ENCODE measurements around the gene CD52.

CD52 gene

DNA sequence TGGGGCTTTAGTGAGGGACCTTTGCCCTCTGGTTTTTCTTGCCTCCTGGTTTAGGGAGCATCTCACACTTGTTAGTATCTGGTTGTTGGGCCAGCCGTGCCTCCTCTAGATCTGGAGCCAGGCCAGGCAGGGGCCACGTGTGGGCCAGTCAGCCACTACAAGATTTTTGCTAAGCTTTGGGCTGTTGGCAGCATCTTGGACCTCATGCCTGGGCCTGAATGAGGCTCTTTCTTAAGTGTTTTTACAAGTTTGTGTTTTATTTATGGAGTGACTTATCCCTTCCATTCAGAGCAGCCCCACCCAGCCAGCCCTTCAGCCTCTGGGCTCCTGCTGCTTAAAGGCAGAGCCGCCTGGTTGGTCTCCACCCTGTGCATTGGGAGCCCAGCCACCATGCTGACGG is 39.5 kb upstream of the CD52 start:
- Histone ChIP-seq H4K8ac (ENCODE audit: low read depth, low read length) (no peak overlapping the region), H3K4ac (ENCODE audit: low read depth, low read length) (no peak overlapping the region), H3K9me3 (ENCODE audit: insufficient read depth, low read depth, low read length) (peaks cover 2% of the 10 kb centered on the region), H2BK120ac (ENCODE audit: insufficient read depth, low read length, poor library complexity) (no peak overlapping the region), H3K4me2 (ENCODE audit: low read length) (no peak overlapping the region), H3K79me1 (ENCODE audit: low read length) (peaks cover 5% of the 10 kb centered on the region), H3K14ac (ENCODE audit: low read length) (no peak overlapping the region), H2AFZ (ENCODE audit: insufficient read depth, low read length, poor library complexity) (no peak overlapping the region), H4K12ac (ENCODE audit: low read depth, low read length) (no peak overlapping the region), H3K4me3 (ENCODE audit: low read depth, low read length) (no peak overlapping the region), H3K18ac (ENCODE audit: low read length) (no peak overlapping the region), H3K23ac (ENCODE audit: low read length) (no peak overlapping the region), H3K36me3 (ENCODE audit: control insufficient read depth in 1 of 2, insufficient read depth in 2 of 2, low read length in 2 of 2) (peaks cover 32 to 40% of the 10 kb centered on the region in 2 experiments), H3K9ac (ENCODE audit: low read length) (no peak overlapping the region), H3K27me3 (ENCODE audit: insufficient read depth, low read length) (no peaks in the 10 kb centered on the region), H2BK5ac (ENCODE audit: low read depth, low read length, poor library complexity) (no peak overlapping the region), H3K27ac (ENCODE audit: low read depth, low read length) (no peak overlapping the region), H3K4me1 (ENCODE audit: control insufficient read depth in 1 of 2, insufficient read depth in 2 of 2, low read length in 2 of 2) (peaks cover 17 to 35% of the 10 kb centered on the region in 2 experiments), H4K91ac (ENCODE audit: low read depth, low read length) (no peak overlapping the region), H3K79me2 (ENCODE audit: control insufficient read depth, insufficient read depth, low read length, poor library complexity) (peaks cover 4% of the 10 kb centered on the region), H2BK12ac (ENCODE audit: low read length) (no peak overlapping the region), H2AK5ac (ENCODE audit: low read length) (no peak overlapping the region)
- no peak for DNase-seq
- no CpG with 5 or more reads among the region's 4 CpGs for WGBS (ENCODE audit: extremely low coverage, insufficient coverage, insufficient read length)

DNA sequence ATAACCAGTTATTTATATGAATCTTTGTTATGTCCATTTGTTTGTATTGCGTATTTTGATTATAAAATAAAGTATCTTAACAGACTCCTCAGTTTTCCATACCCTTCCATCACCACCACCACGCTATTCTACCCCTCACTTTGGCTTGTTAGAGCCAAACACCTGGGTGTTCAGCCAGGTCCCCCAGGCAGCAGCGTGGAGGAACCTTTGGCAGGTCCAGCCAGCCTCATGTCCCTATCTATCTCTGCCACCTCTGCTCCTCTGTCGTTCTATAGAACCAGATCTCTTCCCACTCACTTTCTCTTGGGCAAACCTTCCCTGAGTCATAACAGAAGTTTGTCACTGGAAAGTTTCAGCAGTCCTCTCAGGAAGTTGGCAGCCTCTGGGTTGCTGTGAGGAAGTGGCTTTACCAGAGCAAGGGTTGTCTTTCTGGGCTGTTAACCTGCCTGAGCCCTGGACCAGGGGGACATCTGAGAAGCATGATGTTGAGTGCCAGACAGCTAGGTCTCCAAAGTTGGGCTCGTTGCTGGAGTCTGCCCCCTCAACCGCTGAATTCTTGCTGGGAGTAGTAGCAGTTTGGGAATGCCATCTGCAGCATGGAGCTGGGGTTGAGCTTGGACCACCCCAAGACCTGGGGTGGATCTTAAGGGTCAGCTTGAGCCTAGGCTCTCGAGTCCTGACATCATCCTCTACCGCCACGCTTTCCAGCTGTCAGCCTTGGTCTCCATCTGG is 38.9 kb upstream of the CD52 start:
- no peak overlapping the region for H2BK120ac ChIP-seq (ENCODE audit: insufficient read depth, low read length, poor library complexity)
- H3K4me1 ChIP-seq (ENCODE audit: control insufficient read depth in 1 of 2, insufficient read depth in 2 of 2, low read length in 2 of 2) = peaks cover 17 to 35% of the 10 kb centered on the region in 2 experiments
- peak overlapping the region; percentile 0 for H2BK5ac ChIP-seq (ENCODE audit: low read depth, low read length, poor library complexity)
- no peak overlapping the region for H4K12ac ChIP-seq (ENCODE audit: low read depth, low read length)
- no peaks in the 10 kb centered on the region for H3K27me3 ChIP-seq (ENCODE audit: insufficient read depth, low read length)
- peak in 1 of 2 donors; percentile 53 for DNase-seq
- H3K79me2 ChIP-seq (ENCODE audit: control insufficient read depth, insufficient read depth, low read length, poor library complexity) = peaks cover 4% of the 10 kb centered on the region
- H3K14ac ChIP-seq (ENCODE audit: low read length) = no peak overlapping the region
- H3K36me3 ChIP-seq (ENCODE audit: control insufficient read depth in 1 of 2, insufficient read depth in 2 of 2, low read length in 2 of 2) = peaks cover 32 to 40% of the 10 kb centered on the region in 2 experiments
- H2BK12ac ChIP-seq (ENCODE audit: low read length) = no peak overlapping the region
- no peak overlapping the region for H3K27ac ChIP-seq (ENCODE audit: low read depth, low read length)
- peaks cover 4% of the 10 kb centered on the region for H3K9me3 ChIP-seq (ENCODE audit: insufficient read depth, low read depth, low read length)
- no peak overlapping the region for H3K23ac ChIP-seq (ENCODE audit: low read length)
- peak overlapping the region; percentile 61 for H4K8ac ChIP-seq (ENCODE audit: low read depth, low read length)
- no peak overlapping the region for H2AK5ac ChIP-seq (ENCODE audit: low read length)
- H3K9ac ChIP-seq (ENCODE audit: low read length) = no peak overlapping the region
- H2AFZ ChIP-seq (ENCODE audit: insufficient read depth, low read length, poor library complexity) = peak overlapping the region; percentile 24
- peaks cover 5% of the 10 kb centered on the region for H3K79me1 ChIP-seq (ENCODE audit: low read length)
- WGBS (ENCODE audit: extremely low coverage, insufficient coverage, insufficient read length) = no CpG with 5 or more reads among the region's 9 CpGs
- H3K4me3 ChIP-seq (ENCODE audit: low read depth, low read length) = peak overlapping the region; percentile 91
- peak overlapping the region; percentile 70 for H3K4me2 ChIP-seq (ENCODE audit: low read length)
- H3K4ac ChIP-seq (ENCODE audit: low read depth, low read length) = no peak overlapping the region
- H4K91ac ChIP-seq (ENCODE audit: low read depth, low read length) = no peak overlapping the region
- H3K18ac ChIP-seq (ENCODE audit: low read length) = no peak overlapping the region

DNA sequence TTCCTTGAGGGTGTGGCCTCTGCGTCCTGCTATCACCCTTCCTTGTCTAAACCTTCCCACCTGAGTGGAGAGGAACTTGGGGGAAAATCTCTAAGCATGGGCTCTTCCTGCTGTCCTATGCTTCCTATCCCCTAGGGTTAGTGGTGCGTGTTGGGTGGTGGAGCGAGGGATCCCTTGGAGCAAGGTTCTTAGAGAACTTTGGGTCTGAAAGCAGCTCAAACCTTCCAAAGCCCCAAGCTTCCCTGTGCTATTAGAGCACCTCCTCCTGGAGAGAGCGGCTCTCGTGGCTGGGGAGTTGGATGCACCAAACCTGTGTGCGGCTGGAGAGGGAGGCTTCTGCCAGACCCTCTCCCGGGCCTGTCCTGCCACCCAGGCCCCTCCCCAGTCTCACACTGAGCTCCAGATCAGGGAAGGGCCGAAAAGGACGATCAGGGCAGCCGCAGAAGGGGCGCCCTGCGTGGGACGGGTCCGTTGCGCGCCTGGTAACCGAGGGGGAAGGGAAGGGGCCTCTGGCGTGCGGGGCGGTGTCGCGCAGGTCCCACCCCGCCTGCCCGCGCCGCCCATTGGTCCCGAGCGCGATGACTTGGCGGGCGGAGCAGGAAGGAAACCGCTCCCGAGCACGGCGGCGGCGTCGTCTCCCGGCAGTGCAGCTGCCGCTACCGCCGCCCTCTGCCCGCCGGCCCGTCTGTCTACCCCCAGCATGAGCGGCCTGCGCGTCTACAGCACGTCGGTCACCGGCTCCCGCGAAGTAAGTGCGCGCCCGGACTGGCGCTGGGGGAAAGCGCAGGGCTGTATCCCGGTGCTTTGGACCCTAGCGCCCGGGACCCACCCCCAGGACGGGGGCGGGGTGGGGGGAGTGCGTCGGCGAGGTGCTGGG is 38.1 kb upstream of the CD52 start, which contains the start of gene SH3BGRL3:
Gene SH3BGRL3, plus strand, starts transcription at position 631 of the 877 bp plus-strand sequence. Its CDS starts 70 bp downstream, at position 701.
- Histone ChIP-seq H2AK5ac (ENCODE audit: low read length) (peak within 1 kb of the TSS; percentile 21), H2BK120ac (ENCODE audit: insufficient read depth, low read length, poor library complexity) (no peak within 1 kb of the TSS), H3K79me1 (ENCODE audit: low read length) (peaks cover 5% of the 10 kb centered on the region), H3K18ac (ENCODE audit: low read length) (peak within 1 kb of the TSS; percentile 68), H3K14ac (ENCODE audit: low read length) (peak within 1 kb of the TSS; percentile 83), H4K12ac (ENCODE audit: low read depth, low read length) (peak within 1 kb of the TSS; percentile 32), H3K23ac (ENCODE audit: low read length) (no peak within 1 kb of the TSS), H3K4me1 (ENCODE audit: control insufficient read depth in 1 of 2, insufficient read depth in 2 of 2, low read length in 2 of 2) (peaks cover 17 to 35% of the 10 kb centered on the region in 2 experiments), H3K4me3 (ENCODE audit: low read depth, low read length) (peak within 1 kb of the TSS; percentile 91), H2BK5ac (ENCODE audit: low read depth, low read length, poor library complexity) (peak within 1 kb of the TSS; percentile 52), H4K91ac (ENCODE audit: low read depth, low read length) (peak within 1 kb of the TSS; percentile 75), H3K9me3 (ENCODE audit: insufficient read depth, low read depth, low read length) (peaks cover 4% of the 10 kb centered on the region), H3K27me3 (ENCODE audit: insufficient read depth, low read length) (no peaks in the 10 kb centered on the region), H4K8ac (ENCODE audit: low read depth, low read length) (peak within 1 kb of the TSS; percentile 71), H3K27ac (ENCODE audit: low read depth, low read length) (peak within 1 kb of the TSS; percentile 63), H2BK12ac (ENCODE audit: low read length) (no peak within 1 kb of the TSS), H3K79me2 (ENCODE audit: control insufficient read depth, insufficient read depth, low read length, poor library complexity) (peaks cover 4% of the 10 kb centered on the region), H3K4me2 (ENCODE audit: low read length) (peak within 1 kb of the TSS; percentile 70), H2AFZ (ENCODE audit: insufficient read depth, low read length, poor library complexity) (peak within 1 kb of the TSS; percentile 24), H3K4ac (ENCODE audit: low read depth, low read length) (peak within 1 kb of the TSS; percentile 41), H3K36me3 (ENCODE audit: control insufficient read depth in 1 of 2, insufficient read depth in 2 of 2, low read length in 2 of 2) (peaks cover 36 to 39% of the 10 kb centered on the region in 2 experiments), H3K9ac (ENCODE audit: low read length) (peak within 1 kb of the TSS; percentile 75)
- no CpG with 5 or more reads among the region's 66 CpGs for WGBS (ENCODE audit: extremely low coverage, insufficient coverage, insufficient read length)
- peak; percentile 81 to 86 for DNase-seq

DNA sequence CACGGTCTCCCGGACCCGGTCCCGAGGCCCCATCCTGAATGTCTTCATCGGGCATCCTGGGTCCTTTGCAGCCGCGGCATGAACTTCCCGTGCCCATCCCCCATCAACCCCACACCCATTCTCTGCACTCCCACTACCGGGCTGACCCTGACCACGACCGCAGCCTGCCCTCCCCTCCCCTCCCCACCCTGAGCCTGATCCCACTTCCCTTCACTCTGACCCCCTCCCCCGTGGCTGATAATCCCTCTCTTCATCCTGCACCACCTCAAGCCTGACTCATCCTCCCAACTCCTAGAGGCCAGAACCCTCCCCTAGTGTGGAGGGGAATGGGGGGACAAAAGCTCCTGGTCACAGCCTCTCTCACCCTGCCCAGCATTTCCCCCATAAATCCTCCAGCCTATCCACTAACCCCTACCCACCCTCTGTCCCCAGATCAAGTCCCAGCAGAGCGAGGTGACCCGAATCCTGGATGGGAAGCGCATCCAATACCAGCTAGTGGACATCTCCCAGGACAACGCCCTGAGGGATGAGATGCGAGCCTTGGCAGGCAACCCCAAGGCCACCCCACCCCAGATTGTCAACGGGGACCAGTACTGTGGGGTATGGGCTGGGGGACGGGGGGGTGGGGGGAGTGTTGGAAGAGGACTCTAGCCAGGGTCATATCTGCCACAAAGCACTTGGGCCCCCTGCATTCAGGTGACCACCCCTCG is 37.3 kb upstream of the CD52 start:
- no CpG with 5 or more reads among the region's 20 CpGs for WGBS (ENCODE audit: extremely low coverage, insufficient coverage, insufficient read length)

More for the DNA sequence above, 37.3 kb upstream of the CD52 start:
- peaks cover 4% of the 10 kb centered on the region for H3K79me2 ChIP-seq (ENCODE audit: control insufficient read depth, insufficient read depth, low read length, poor library complexity)
- H3K36me3 ChIP-seq (ENCODE audit: control insufficient read depth in 1 of 2, insufficient read depth in 2 of 2, low read length in 2 of 2) = peaks cover 37 to 38% of the 10 kb centered on the region in 2 experiments
- H3K14ac ChIP-seq (ENCODE audit: low read length) = peak overlapping the region; percentile 83
- DNase-seq = no peak
- peak overlapping the region; percentile 68 for H3K18ac ChIP-seq (ENCODE audit: low read length)
- peak overlapping the region; percentile 32 for H4K12ac ChIP-seq (ENCODE audit: low read depth, low read length)
- H2AFZ ChIP-seq (ENCODE audit: insufficient read depth, low read length, poor library complexity) = no peak overlapping the region
- peak overlapping the region; percentile 71 for H4K8ac ChIP-seq (ENCODE audit: low read depth, low read length)
- H3K4ac ChIP-seq (ENCODE audit: low read depth, low read length) = peak overlapping the region; percentile 41
- peak overlapping the region; percentile 63 for H3K27ac ChIP-seq (ENCODE audit: low read depth, low read length)
- peaks cover 5% of the 10 kb centered on the region for H3K79me1 ChIP-seq (ENCODE audit: low read length)
- H3K4me1 ChIP-seq (ENCODE audit: control insufficient read depth in 1 of 2, insufficient read depth in 2 of 2, low read length in 2 of 2) = peaks cover 17 to 38% of the 10 kb centered on the region in 2 experiments
- peak overlapping the region; percentile 91 for H3K4me3 ChIP-seq (ENCODE audit: low read depth, low read length)
- no peak overlapping the region for H2BK12ac ChIP-seq (ENCODE audit: low read length)
- peak overlapping the region; percentile 75 for H3K9ac ChIP-seq (ENCODE audit: low read length)
- H3K27me3 ChIP-seq (ENCODE audit: insufficient read depth, low read length) = no peaks in the 10 kb centered on the region
- H3K4me2 ChIP-seq (ENCODE audit: low read length) = peak overlapping the region; percentile 70
- no peak overlapping the region for H2BK120ac ChIP-seq (ENCODE audit: insufficient read depth, low read length, poor library complexity)
- H2AK5ac ChIP-seq (ENCODE audit: low read length) = peak overlapping the region; percentile 21
- no peak overlapping the region for H3K23ac ChIP-seq (ENCODE audit: low read length)
- peak overlapping the region; percentile 75 for H4K91ac ChIP-seq (ENCODE audit: low read depth, low read length)
- H3K9me3 ChIP-seq (ENCODE audit: insufficient read depth, low read depth, low read length) = peaks cover 4% of the 10 kb centered on the region
- peak overlapping the region; percentile 52 for H2BK5ac ChIP-seq (ENCODE audit: low read depth, low read length, poor library complexity)
